Hematopoietic multipotent progenitor cell treated with erythropoietin and hydrocortisone succinate and interleukin-3 and kit ligand, for 4 days (in vitro differentiated cells): ENCODE results near the gene PHKG1.
"Not testable (repeated sequence)": the region's sequence is repeated elsewhere in the genome, so short reads cannot be mapped to it uniquely, and the experiment has no call there.

Experiments
- DNase-seq: peaks from one replicate; pipeline ENCODE4 v3.0.0-alpha.2; 2015

The PHKG1 gene

GRCh38 chr7:56092789-56093531 is at the start of gene PHKG1:
PHKG1 (minus strand) TSS chr7:56092952; CDS start chr7:56088941, 4,011 bp downstream.
- DNase-seq: peak; percentile 47

DNA sequence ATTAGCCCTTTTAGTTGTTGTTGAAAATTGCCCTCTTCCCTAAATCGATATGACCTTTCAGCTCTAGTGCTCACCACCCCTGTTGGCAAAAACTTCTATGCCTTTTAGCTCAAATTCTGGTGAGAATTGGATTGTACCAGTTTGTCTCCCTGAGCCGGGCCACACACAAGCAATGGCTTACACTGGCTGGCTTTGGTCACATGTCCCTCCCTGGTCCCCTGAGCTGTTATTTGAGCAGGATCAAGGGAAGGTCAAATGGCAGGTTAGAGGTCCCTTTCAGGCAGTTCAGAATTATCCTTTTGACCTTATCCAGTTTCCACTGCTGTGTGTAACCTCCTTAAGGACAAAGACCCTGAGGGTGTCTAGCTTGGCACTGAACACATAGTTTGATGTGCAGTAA is 38.3 kb upstream of the PHKG1 start:
- not testable (repeated sequence) for DNase-seq

GRCh38 chr7:56127241-56127975 is 34.7 kb upstream of the PHKG1 start:
- DNase-seq: no peak

GRCh38 chr7:56125831-56126230 is 33.1 kb upstream of the PHKG1 start:
- DNase-seq: no peak

DNA sequence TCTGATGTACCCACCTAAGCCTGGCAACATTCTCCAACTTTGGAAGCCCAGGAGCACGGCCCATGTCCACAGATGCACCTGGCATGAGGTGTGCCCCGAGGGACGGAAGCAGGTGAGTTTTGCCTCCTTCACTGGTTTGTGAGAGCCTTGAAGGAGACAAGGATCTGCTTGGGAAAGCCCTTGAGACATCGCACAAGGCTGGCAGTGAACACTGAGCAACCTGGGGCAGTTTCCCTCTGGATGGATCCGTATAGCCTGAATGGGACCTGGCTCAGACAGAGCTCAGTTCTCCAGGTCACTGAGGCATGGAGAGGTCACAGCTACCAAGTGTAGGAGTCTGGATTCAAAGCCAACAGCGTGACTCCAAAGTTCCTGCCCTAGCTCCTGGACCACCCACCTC is 32.2 kb upstream of the PHKG1 start:
- DNase-seq: no peak

- DNase-seq: no peak
These were observed 28.7 kb upstream of the PHKG1 start for GRCh38 chr7:56121440-56121839.

DNA sequence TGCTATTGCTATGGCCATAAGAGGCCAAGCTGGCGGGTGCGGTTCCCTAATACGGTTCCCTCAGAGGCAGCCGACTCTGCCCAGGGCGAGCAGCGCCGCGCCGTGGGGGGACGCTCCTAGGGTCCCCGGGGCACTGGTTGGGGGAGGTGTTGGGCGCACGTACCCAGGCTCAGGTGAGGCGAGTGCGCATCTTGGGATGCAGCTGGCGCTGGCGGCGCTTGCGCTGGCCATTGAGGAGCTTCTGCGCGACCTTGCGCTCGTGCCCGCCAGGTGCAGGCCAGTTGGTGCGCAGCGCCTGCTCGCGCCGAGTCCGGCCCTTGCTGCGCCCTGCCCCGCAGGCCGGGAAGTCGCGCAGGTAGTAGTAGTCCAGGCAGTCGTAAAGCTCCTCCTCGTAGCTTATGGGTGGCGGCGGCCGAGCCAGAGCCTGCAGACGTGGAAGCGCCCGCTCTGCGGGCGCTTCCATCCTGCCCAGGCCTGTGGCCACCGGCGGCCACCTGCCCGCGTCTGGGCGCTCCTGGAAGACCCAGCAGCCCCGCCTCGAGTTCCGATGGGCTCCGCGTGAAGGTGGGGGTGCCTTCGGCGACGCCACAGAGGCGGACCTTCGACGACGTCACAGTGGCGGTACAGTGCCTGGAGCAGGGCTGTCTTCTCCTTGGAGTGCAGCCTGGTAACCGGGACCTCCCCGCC is 23.2 kb upstream of the PHKG1 start, which contains the start of gene NUPR2:
NUPR2 (minus strand) TSS at position 566 of the 687 bp plus-strand sequence; CDS start at position 463, 103 bp downstream.
- DNase-seq: no peak

- not testable (repeated sequence) for DNase-seq
These were observed 19.5 kb upstream of the PHKG1 start for GRCh38 chr7:56112244-56112643.

DNA sequence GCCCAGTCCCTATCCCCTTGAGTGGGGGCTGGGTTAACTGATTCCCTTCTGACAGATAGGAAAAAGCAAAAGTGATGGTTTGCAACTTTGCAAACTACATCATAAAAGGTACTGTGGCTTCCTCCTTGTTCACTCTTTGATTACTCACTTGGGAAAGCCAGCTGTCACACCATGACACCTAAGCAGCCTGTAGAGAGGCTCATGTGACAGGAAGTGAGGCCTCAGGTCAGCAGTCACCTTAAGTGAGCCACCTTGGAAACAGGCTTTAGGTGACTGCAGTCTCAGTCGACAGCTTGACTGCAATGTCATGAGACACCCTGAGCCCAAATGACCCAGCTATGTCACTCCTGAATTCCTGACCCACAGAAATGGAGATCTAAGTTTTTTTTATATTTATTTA is 17.9 kb upstream of the PHKG1 start:
- no peak for DNase-seq

DNA sequence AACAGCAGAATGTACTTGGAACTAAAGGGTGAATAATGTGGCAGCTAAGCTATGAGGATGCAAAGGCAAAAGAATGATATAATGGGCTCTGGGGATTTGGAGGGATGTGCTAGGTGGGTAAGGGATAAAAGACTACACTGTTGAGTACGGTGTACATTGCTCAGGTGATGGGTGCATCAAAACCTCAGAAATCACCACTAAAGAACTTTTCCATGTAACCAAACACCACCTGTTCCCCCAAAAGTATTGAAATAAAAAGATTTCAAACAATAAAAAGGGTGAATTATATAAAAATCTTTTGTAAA is 15.2 kb upstream of the PHKG1 start:
- DNase-seq: no peak

- DNase-seq: peak; percentile 99
These were observed 13.6 kb upstream of the PHKG1 start, which contains the start of gene CHCHD2 for GRCh38 chr7:56106108-56107073. CHCHD2 (minus strand) TSS chr7:56106476; CDS start chr7:56106413, 63 bp downstream.

DNA sequence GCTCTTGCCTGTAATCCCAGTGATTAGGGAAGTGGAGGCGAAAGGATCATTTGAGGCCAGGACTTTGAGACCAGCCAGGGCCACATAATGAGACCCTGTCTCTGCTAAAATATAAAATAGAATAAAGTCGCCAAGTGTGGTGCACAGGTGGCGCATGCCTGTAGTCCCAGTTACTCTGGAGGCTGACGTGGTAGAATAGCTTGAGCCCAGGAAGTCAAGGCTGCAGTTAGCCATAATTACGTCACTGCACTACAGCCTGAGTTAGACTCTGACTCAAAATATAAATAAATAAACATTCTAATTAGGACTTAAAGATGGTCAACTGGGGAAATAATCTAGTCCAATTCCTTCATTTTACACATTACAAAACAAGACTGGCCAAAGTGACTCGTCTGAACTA is 12.8 kb upstream of the PHKG1 start:
- peak; percentile 67 for DNase-seq

DNA sequence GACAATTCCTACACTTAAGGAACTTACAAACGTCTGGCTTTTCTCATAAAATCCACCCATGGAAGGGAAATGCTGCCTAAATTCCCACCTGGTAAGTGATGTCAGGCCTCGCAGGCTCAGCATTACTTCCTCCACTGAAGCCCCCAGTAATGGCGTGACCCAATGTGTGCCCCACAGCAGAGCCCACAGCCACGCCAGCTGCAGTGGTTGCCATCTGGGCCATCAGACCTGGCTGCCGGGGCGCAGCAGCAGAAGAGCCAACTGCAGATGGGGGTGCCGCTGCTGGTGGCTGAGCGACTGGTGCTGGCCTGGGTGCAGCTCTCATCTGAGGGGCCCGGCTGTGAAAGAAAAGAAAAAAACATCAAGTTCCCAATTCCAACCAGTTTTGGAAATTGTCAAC is 11.4 kb upstream of the PHKG1 start:
- DNase-seq: not testable (repeated sequence)

DNA sequence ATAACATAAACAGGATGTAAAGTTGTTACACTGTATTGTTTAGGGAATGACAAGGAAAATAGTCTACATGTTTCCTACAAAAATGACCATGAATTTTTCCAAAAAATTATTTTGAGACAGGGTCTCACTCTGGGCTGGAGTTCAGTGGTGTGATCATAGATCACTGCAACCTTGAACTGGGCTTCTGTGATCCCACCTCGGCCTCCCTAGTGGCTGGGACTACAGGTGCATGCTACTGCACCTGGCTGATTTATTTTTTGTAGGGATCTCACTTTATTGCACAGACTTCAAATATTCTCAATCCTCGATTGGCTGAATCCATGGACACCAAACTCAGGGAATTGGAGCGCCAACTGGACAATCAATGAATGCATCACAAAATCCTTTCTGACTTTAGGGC is 6.9 kb upstream of the PHKG1 start:
- DNase-seq: no peak

DNA sequence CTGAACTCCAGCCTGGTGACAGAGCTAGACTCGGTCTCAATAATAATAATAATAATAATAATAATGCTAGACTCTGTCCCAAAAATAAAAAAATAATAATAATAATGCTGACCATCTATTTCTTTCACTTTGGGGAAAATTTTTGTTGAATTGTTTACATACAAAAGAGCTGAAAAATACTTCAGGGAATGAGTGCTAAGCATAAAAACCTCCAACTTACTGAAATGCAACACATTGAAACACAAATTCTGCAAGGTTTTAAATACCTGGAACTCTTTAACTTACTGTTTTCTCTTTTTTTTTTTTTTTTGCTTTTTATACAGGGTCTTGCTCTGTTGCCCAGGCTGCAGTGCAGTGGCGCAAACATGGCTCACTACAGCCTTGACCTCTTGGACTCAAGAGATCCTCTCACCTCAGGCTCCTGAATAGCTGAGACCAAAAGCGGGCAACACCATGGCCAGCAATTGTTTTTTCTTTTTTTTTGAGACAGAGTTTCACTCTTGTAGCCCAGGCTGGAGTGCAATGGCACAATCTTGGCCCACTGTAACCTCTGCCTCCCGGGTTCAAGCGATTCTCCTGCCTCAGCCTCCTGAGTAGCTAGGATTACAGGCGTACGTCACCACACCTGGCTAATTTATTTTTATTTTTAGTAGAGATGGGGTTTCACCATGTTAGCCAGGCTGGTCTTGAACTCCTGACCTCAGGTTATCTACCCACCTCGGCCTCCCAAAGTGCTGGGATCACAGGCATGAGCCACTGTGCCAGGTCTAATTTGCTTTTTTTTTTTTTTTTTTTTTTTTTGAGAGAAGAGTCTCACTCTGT is 5.6 kb upstream of the PHKG1 start:
- not testable (repeated sequence) for DNase-seq

- DNase-seq: peak; percentile 68
These were observed 4.9 kb upstream of the PHKG1 start for GRCh38 chr7:56097700-56098099.

DNA sequence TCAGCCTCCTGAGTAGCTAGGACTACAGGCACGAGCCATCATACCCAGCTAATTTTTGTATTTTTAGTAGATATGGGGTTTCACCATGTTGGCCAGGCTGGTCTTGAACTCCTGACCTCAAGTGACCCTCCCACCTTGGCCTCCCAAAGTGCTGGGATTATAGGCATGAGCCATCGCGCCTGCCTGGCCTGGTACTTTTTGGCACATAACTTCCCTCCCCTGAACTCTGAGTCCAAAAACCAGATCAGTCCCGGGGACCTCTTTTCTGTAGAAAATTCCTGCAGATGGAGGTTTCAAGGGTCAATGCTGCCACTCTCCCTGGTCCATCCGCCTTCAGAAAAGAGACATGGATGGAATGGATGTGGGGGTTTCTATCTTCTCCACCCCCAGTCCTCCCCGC is 364 bp downstream of the PHKG1 start:
- DNase-seq: not testable (repeated sequence)

DNA sequence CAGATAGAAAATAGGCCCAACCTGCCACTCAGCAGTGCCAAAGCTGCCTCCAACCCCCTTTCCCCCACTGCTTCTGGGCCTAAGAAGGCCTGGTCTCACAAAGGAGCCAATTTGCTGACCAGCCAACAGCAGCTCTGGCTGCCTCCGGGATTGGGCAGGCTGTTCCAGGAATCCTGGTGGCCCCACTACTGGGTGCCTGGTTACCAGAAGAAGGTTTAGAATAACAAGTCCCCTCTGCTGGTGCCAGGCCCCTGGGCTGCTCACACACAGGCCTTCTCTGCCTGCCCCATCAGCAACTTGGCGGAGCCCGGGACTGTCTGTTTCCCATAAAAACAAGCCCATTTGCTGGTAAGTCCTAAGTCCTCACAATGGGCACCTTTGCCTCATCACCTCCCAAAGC is 1.2 kb downstream of the PHKG1 start:
- DNase-seq: no peak

DNA sequence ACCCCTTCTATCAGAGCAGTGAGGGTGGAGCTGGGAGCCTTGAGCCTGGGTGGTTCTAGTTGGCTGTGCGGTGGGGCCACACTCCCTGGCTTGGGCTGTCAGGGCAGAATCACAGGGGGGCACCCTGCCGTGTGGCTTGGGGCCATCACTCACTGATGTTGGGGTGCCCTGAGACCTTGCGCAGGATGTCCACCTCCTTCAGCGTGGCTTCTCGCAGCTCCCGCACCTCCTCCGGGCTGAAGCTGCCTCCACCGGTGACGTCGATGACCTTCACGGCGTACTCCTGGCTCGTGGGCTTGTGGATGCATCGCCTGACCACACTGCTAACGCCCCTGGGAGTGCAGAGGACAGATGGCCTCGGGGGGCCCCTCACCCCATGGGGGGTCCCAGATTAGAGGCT is 5.3 kb downstream of the PHKG1 start:
- no peak for DNase-seq

- no peak for DNase-seq
These were observed 6.0 kb downstream of the PHKG1 start for GRCh38 chr7:56086761-56087160.

GRCh38 chr7:56083150-56083785 is 9.5 kb downstream of the PHKG1 start:
- no peak for DNase-seq
